ENCODE data around the gene BMPR1B.
A peak's percentile ranks its signal among the peaks of the same experiment; 100 is the strongest.

BMPR1B gene

DNA sequence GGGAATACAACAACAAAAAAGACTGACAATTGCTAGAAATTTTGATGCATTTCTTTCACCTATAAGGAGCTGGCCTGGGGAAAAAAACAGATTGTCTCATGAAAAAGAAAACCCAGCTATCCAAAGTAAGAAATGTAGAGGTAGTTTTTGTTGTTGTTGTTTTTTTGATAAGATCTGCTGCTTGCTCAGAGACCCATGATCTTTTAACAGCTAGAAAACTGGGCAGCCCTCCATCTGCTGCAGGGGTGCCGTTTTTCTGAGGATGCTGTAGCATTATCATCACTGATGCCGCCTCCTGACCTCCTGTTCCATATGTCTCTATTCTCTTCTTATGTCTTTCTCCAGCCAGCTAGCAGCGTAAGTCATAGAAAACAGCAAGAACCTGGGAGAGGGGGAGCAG is 98.3 kb downstream of the BMPR1B start:
- H3K9ac ChIP-seq (ENCODE audit: low read depth, low read length), result no peak overlapping the region
- TF ChIP-seq, protein P1, sequence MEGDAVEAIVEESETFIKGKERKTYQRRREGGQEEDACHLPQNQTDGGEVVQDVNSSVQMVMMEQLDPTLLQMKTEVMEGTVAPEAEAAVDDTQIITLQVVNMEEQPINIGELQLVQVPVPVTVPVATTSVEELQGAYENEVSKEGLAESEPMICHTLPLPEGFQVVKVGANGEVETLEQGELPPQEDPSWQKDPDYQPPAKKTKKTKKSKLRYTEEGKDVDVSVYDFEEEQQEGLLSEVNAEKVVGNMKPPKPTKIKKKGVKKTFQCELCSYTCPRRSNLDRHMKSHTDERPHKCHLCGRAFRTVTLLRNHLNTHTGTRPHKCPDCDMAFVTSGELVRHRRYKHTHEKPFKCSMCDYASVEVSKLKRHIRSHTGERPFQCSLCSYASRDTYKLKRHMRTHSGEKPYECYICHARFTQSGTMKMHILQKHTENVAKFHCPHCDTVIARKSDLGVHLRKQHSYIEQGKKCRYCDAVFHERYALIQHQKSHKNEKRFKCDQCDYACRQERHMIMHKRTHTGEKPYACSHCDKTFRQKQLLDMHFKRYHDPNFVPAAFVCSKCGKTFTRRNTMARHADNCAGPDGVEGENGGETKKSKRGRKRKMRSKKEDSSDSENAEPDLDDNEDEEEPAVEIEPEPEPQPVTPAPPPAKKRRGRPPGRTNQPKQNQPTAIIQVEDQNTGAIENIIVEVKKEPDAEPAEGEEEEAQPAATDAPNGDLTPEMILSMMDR (IDR thresholded peaks at IDR 0.05; ENCODE audit: borderline replicate concordance, extremely low read depth, low read length, poor library complexity, severe bottlenecking), result no peak
- no peak for TF ChIP-seq EZH2 (IDR thresholded peaks at IDR 0.05; ENCODE audit: borderline replicate concordance, low read depth, low read length, severe bottlenecking)

DNA sequence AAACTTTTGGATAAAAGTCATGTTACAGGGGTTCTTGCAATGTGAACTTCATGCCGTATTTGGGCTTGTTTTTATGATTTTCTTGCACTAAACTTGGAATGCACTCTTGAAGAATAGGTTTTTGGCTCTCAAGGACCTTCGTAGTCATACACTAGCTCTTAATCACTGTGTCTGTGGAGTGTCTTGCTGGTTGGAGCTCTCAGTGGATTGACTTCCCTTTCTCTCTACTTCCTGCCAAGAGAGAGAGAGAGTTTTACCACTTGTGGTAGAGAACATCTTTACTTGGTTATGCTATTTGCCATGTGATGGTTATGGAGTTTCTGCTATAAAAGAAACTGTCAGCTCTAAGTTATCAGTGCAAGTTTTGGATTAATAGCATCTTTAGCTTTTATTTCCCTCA is 112.4 kb downstream of the BMPR1B start:
- no peaks in the 10 kb centered on the region for H3K36me3 ChIP-seq (ENCODE audit: insufficient read depth, low read length)
- H3K4me1 ChIP-seq (ENCODE audit: insufficient read depth, low read length), result peaks cover 12% of the 10 kb centered on the region
- peak overlapping the region; percentile 41; the same call in 1 of the 2 replicates for H2AFZ ChIP-seq (ENCODE audit: low read depth, low read length)
- H3K4me3 ChIP-seq (ENCODE audit: low read depth in 1 of 2, low read length in 2 of 2), result no peak overlapping the region
- H3K27me3 ChIP-seq (ENCODE audit: insufficient read depth, low read length, poor library complexity), result no peaks in the 10 kb centered on the region
- H3K9ac ChIP-seq (ENCODE audit: low read depth, low read length), result no peak overlapping the region
- H3K27ac ChIP-seq (ENCODE audit: low read length), result peak overlapping the region; percentile 20; the same call in 1 of the 2 replicates
- no peaks in the 10 kb centered on the region for H3K9me3 ChIP-seq (ENCODE audit: insufficient read depth, low read length, severe bottlenecking)
- peak; percentile 18 for DNase-seq
- H4K20me1 ChIP-seq (ENCODE audit: insufficient read depth, low read length), result no peaks in the 10 kb centered on the region
- no peaks in the 10 kb centered on the region for H3K79me2 ChIP-seq (ENCODE audit: insufficient read depth, low read length)
- TF ChIP-seq, protein P1 (IDR thresholded peaks at IDR 0.05; ENCODE audit: borderline replicate concordance, extremely low read depth, low read length, poor library complexity, severe bottlenecking), result no peak
- no peak for TF ChIP-seq EZH2 (IDR thresholded peaks at IDR 0.05; ENCODE audit: borderline replicate concordance, low read depth, low read length, severe bottlenecking)
- peak; percentile 98 for ATAC-seq (ENCODE audit: insufficient read depth, low read depth)
- no peak overlapping the region for H3K4me2 ChIP-seq (ENCODE audit: insufficient read depth, low read length)

More for the DNA sequence above, 98.3 kb downstream of the BMPR1B start:
- H3K4me2 ChIP-seq (ENCODE audit: insufficient read depth, low read length), result no peak overlapping the region
- no peaks in the 10 kb centered on the region for H3K27me3 ChIP-seq (ENCODE audit: insufficient read depth, low read length, poor library complexity)
- H3K27ac ChIP-seq (ENCODE audit: low read length), result no peak overlapping the region
- no peaks in the 10 kb centered on the region for H3K79me2 ChIP-seq (ENCODE audit: insufficient read depth, low read length)
- ATAC-seq (ENCODE audit: insufficient read depth, low read depth) (no peak), DNase-seq (no peak)
- 0 out of 2 replicates have a peak overlapping the region, but pooled peaks have one; percentile 21 for H2AFZ ChIP-seq (ENCODE audit: low read depth, low read length)
- H4K20me1 ChIP-seq (ENCODE audit: insufficient read depth, low read length), result no peaks in the 10 kb centered on the region
- no peak overlapping the region for H3K4me3 ChIP-seq (ENCODE audit: low read depth in 1 of 2, low read length in 2 of 2)
- no peaks in the 10 kb centered on the region for H3K9me3 ChIP-seq (ENCODE audit: insufficient read depth, low read length, severe bottlenecking)
- no peaks in the 10 kb centered on the region for H3K4me1 ChIP-seq (ENCODE audit: insufficient read depth, low read length)
- H3K36me3 ChIP-seq (ENCODE audit: insufficient read depth, low read length), result no peaks in the 10 kb centered on the region

DNA sequence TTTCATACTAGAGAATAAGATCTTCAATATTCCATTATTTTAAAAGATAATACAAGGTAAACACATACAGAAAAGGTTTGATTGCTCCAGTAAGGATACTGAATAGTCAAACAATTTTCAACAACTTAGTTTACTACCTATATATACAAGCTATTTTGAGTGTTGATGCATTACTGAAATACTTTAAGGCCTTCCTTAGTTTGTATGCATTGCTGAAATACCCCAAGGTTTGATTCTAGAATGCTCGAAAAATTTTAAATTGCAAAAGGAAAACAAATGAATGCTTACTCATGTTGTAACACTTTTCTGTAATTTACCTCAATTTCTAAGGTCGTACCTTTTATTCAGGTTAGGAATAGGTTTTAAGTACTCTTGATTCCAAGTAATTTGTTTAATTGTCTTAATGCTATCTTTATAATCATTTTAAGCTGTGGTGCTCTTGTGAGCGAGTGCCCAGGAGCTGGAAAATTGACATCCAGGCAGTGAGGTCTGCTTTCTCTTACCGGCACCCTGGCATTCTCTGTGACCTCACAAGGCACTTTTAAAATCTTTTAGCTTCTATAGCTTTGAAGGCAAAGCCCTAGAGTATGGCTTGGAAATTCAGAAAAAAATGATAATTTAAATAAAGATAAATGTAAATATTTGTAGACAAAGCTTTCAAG is 114.0 kb downstream of the BMPR1B start:
- Histone ChIP-seq H3K4me2 (ENCODE audit: insufficient read depth, low read length) (no peak overlapping the region), H3K4me3 (ENCODE audit: low read depth in 1 of 2, low read length in 2 of 2) (no peak overlapping the region)

More for the DNA sequence above, 114.0 kb downstream of the BMPR1B start:
- DNase-seq, result no peak
- Histone ChIP-seq H3K4me1 (ENCODE audit: insufficient read depth, low read length) (peaks cover 12% of the 10 kb centered on the region), H4K20me1 (ENCODE audit: insufficient read depth, low read length) (no peaks in the 10 kb centered on the region), H3K27me3 (ENCODE audit: insufficient read depth, low read length, poor library complexity) (no peaks in the 10 kb centered on the region), H2AFZ (ENCODE audit: low read depth, low read length) (no peak overlapping the region), H3K36me3 (ENCODE audit: insufficient read depth, low read length) (no peaks in the 10 kb centered on the region), H3K79me2 (ENCODE audit: insufficient read depth, low read length) (no peaks in the 10 kb centered on the region), H3K9me3 (ENCODE audit: insufficient read depth, low read length, severe bottlenecking) (no peaks in the 10 kb centered on the region), H3K27ac (ENCODE audit: low read length) (no peak overlapping the region), H3K9ac (ENCODE audit: low read depth, low read length) (no peak overlapping the region)
- no peak for TF ChIP-seq EZH2 (IDR thresholded peaks at IDR 0.05; ENCODE audit: borderline replicate concordance, low read depth, low read length, severe bottlenecking)
- TF ChIP-seq, protein P1 (IDR thresholded peaks at IDR 0.05; ENCODE audit: borderline replicate concordance, extremely low read depth, low read length, poor library complexity, severe bottlenecking), result no peak
- ATAC-seq (ENCODE audit: insufficient read depth, low read depth), result no peak

Measured in DND-41 (cell line).